Measurements from ENCODE around the gene KLF3. TPM values are rescaled to one million over a fixed set of nuclear protein-coding genes. Genes with fewer than 3 reads are reported as not detected.

KLF3 gene
- total RNA-seq, 1 experiment from 2014 or later = 14.6 TPM

DNA sequence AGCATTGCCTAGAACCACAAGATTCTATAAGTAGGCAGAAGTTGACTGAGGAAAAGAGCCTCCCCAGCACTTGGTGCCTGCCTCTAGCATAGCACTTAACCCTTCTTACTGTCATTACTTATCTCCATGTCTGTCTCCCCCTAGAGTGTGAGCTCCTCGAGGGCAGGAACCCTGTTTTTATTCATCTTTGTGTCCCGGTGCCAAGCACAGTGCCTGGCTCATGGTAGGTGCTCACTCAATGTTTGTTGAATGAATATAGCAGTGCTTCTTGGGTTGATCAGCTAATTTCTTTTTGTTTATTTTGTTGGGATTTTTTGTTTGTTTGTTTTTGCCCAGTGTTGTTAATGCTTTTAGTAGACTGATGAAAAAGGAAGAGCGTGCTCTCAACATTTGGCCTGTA, 30.3 kb downstream of the KLF3 start:
- Histone ChIP-seq H2AFZ (ENCODE audit: low read length) (no peak overlapping the region), H3K9ac (ENCODE audit: low read length) (no peak overlapping the region), H3F3A (ENCODE audit: low read length, unreplicated experiment) (no peaks in the 10 kb centered on the region), H3K79me2 (ENCODE audit: low read length) (no peaks in the 10 kb centered on the region), H3K4me3 (ENCODE audit: low read length) (no peak overlapping the region), H4K20me1 (ENCODE audit: low read length) (no peaks in the 10 kb centered on the region), H3K4me2 (ENCODE audit: low read length) (no peak overlapping the region), H3K27ac (ENCODE audit: low read length) (no peak overlapping the region), H3K9me2 (replicated peaks; ENCODE audit: low read length) (no peaks in the 10 kb centered on the region), H3K4me1 (ENCODE audit: insufficient read depth, low read length) (no peaks in the 10 kb centered on the region), H3K36me3 (ENCODE audit: low read depth, low read length) (peaks cover 60% of the 10 kb centered on the region), H3K27me3 (ENCODE audit: low read length) (no peaks in the 10 kb centered on the region), H3K9me3 (ENCODE audit: low read length) (no peaks in the 10 kb centered on the region)
- intact Hi-C loops (cut with micrococcal nuclease) = no loop called here
- DNase-seq (no peak), ATAC-seq (no peak)
- CTCF ChIA-PET = no interaction called here
- no TSS peak for BruUV-seq (replicated peaks)
- TF ChIP-seq EZH2 (IDR thresholded peaks at IDR 0.05; ENCODE audit: low read length, unreplicated experiment) = no peak
- TF ChIP-seq, protein P1, sequence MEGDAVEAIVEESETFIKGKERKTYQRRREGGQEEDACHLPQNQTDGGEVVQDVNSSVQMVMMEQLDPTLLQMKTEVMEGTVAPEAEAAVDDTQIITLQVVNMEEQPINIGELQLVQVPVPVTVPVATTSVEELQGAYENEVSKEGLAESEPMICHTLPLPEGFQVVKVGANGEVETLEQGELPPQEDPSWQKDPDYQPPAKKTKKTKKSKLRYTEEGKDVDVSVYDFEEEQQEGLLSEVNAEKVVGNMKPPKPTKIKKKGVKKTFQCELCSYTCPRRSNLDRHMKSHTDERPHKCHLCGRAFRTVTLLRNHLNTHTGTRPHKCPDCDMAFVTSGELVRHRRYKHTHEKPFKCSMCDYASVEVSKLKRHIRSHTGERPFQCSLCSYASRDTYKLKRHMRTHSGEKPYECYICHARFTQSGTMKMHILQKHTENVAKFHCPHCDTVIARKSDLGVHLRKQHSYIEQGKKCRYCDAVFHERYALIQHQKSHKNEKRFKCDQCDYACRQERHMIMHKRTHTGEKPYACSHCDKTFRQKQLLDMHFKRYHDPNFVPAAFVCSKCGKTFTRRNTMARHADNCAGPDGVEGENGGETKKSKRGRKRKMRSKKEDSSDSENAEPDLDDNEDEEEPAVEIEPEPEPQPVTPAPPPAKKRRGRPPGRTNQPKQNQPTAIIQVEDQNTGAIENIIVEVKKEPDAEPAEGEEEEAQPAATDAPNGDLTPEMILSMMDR (conservative IDR thresholded peaks at IDR 0.05; ENCODE audit: low read depth, low read length) = no peak
- no peak for TF ChIP-seq EZH2phosphoT487 (IDR thresholded peaks at IDR 0.05; ENCODE audit: borderline replicate concordance, low read length)
- POLR2A ChIA-PET (ENCODE audit: unreplicated experiment) = interaction anchor here (0.7 kb wide), 1 partner anchor 411 kb away, joined by 3 read pairs; no protein-coding TSS in a partner anchor

DNA sequence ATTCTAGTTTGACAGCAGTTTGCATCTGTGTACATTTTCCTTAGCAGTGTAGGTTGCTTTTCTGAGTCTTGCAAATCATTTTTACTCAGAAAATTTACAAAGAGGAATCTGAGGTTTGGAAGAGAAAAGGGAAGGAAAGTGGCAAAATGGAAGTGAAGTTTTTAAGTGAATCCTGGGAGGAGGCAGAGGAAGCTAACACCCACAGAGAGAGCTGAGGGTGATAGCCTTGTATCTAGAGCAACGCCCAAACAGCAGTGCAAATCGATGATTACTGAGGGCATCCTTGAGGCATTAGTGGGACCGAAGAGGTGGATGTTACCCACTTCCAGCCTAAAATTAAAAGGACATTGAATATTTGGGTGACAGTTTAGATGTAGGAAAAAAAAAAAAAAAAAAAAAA, 31.8 kb downstream of the KLF3 start:
- peaks cover 45% of the 10 kb centered on the region for H3K36me3 ChIP-seq (ENCODE audit: low read depth, low read length)
- H3K9me3 ChIP-seq (ENCODE audit: low read length) = no peaks in the 10 kb centered on the region
- H3K9me2 ChIP-seq (replicated peaks; ENCODE audit: low read length) = no peaks in the 10 kb centered on the region
- H3K4me2 ChIP-seq (ENCODE audit: low read length) = no peak overlapping the region
- H2AFZ ChIP-seq (ENCODE audit: low read length) = no peak overlapping the region
- no peaks in the 10 kb centered on the region for H3K27me3 ChIP-seq (ENCODE audit: low read length)
- DNase-seq = no peak
- no peaks in the 10 kb centered on the region for H3F3A ChIP-seq (ENCODE audit: low read length, unreplicated experiment)
- H3K9ac ChIP-seq (ENCODE audit: low read length) = no peak overlapping the region
- H4K20me1 ChIP-seq (ENCODE audit: low read length) = no peaks in the 10 kb centered on the region
- ATAC-seq = no peak
- BruUV-seq (replicated peaks) = no TSS peak
- ChIA-PET POLR2A (ENCODE audit: unreplicated experiment) (no interaction called here), CTCF (no interaction called here)
- TF ChIP-seq EZH2 (IDR thresholded peaks at IDR 0.05; ENCODE audit: low read length, unreplicated experiment) (no peak), EZH2phosphoT487 (IDR thresholded peaks at IDR 0.05; ENCODE audit: borderline replicate concordance, low read length) (no peak)
- TF ChIP-seq, protein P1 (conservative IDR thresholded peaks at IDR 0.05; ENCODE audit: low read depth, low read length) = no peak
- intact Hi-C loops (cut with micrococcal nuclease) = no loop called here
- no peaks in the 10 kb centered on the region for H3K79me2 ChIP-seq (ENCODE audit: low read length)
- no peak overlapping the region for H3K27ac ChIP-seq (ENCODE audit: low read length)
- H3K4me1 ChIP-seq (ENCODE audit: insufficient read depth, low read length) = no peaks in the 10 kb centered on the region
- no peak overlapping the region for H3K4me3 ChIP-seq (ENCODE audit: low read length)

DNA sequence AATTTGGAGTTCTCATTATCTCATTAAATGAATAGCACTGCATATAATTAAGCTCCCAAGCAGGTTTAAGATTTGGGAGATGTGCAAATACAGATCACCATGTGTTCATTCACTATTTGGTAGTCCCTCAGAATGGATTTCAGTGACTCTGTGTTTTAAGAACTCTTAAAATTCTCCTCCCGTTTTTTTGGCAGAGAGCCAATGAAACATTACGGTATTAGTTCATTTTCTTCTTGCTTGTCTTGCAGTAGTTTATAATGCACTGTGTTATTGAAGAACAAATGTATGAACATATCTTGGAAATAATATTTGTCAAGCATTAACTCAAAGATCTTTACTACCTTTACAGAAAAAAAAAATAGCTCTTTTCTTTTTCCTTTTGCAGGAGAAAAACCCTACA, 32.7 kb downstream of the KLF3 start:
- BruUV-seq (replicated peaks) = no TSS peak
- Histone ChIP-seq H3K27me3 (ENCODE audit: low read length) (no peaks in the 10 kb centered on the region), H3F3A (ENCODE audit: low read length, unreplicated experiment) (no peaks in the 10 kb centered on the region), H3K4me3 (ENCODE audit: low read length) (no peak overlapping the region), H3K79me2 (ENCODE audit: low read length) (no peaks in the 10 kb centered on the region), H3K36me3 (ENCODE audit: low read depth, low read length) (peaks cover 45% of the 10 kb centered on the region), H4K20me1 (ENCODE audit: low read length) (no peaks in the 10 kb centered on the region), H3K9me3 (ENCODE audit: low read length) (no peaks in the 10 kb centered on the region), H3K9ac (ENCODE audit: low read length) (no peak overlapping the region), H2AFZ (ENCODE audit: low read length) (no peak overlapping the region), H3K4me1 (ENCODE audit: insufficient read depth, low read length) (no peaks in the 10 kb centered on the region), H3K27ac (ENCODE audit: low read length) (no peak overlapping the region), H3K4me2 (ENCODE audit: low read length) (no peak overlapping the region), H3K9me2 (replicated peaks; ENCODE audit: low read length) (no peaks in the 10 kb centered on the region)
- TF ChIP-seq EZH2 (IDR thresholded peaks at IDR 0.05; ENCODE audit: low read length, unreplicated experiment) (no peak), EZH2phosphoT487 (IDR thresholded peaks at IDR 0.05; ENCODE audit: borderline replicate concordance, low read length) (no peak)
- TF ChIP-seq, protein P1 (conservative IDR thresholded peaks at IDR 0.05; ENCODE audit: low read depth, low read length) = no peak
- POLR2A ChIA-PET (ENCODE audit: unreplicated experiment) = no interaction called here
- intact Hi-C loops (cut with micrococcal nuclease) = no loop called here
- DNase-seq (no peak), ATAC-seq (no peak)
- CTCF ChIA-PET = no interaction called here
